Measurements from ENCODE around the gene OPRM1.

The OPRM1 gene

DNA sequence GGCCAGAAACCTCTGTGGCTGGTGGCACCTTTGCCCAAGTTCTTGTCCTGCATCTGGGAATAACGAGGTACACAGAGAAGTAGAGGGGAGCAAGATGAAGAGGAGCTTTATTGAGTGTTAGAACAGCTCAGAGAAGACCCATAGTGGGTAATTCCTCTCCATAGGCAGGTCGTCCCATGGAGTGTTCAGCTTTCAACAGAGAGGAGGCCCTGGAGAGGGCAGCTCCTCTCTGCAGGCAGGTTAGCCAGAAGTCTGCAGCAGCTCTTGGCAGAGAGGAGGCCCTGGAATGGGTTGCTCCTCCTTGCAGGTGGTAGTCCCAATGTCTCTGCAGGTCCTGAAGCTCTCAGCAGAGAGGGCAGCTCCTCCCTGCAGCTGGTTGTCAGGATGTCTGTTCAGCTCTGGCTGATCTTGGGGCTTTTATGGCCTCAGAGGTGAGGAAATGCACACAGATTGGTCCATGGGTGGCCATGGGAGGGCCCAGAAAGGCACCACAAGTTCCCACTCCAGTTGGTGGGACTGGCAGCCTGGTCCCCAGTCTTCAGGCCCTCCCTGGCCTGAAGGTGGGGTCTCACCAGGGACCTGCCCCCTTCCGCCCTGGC lies 228.6 kb downstream of the OPRM1 start:
- peaks cover 13 to 19% of the 10 kb centered on the region in 2 experiments for H3K4me1 ChIP-seq (ENCODE audit: control insufficient read depth in 1 of 2, insufficient read depth in 1 of 2, low read depth in 1 of 2, low read length in 1 of 2)
- H3K4me3 ChIP-seq (ENCODE audit: low read depth in 1 of 2, low read length in 1 of 2) = no peak overlapping the region
- H3K27ac ChIP-seq = peak overlapping the region; percentile 52
- no peaks in the 10 kb centered on the region for H3K27me3 ChIP-seq
- TF ChIP-seq CTCF (IDR thresholded peaks at IDR 0.05) = no peak
- H3K9me3 ChIP-seq = no peaks in the 10 kb centered on the region
- peaks cover 13% of the 10 kb centered on the region for H3K36me3 ChIP-seq

DNA sequence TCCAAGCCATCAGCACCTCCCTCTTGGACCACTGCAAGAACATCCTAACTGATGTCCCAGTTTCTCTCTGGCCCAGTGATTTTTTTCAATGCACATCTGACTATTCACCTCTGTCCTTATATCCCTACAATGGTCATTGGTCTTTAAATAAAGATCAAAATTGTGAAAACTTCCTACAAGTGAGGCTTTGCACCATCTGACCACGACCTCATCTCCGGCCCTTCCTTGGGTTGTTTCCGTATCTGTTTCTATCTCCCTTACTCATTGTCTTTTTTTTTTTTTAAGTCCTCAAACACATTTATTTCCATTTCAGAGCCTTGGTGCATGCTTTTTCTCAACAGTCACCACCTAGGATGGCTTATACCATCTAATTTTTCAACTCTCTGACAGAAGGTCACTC lies 229.4 kb downstream of the OPRM1 start:
- Histone ChIP-seq H3K4me3 (ENCODE audit: low read depth in 1 of 2, low read length in 1 of 2) (no peak overlapping the region), H3K36me3 (peaks cover 13% of the 10 kb centered on the region)
- no peak for TF ChIP-seq CTCF (IDR thresholded peaks at IDR 0.05)

GRCh38 chr6:154274168-154274567 lies 235.1 kb downstream of the OPRM1 start:
- Histone ChIP-seq H3K4me1 (ENCODE audit: control insufficient read depth in 1 of 2, insufficient read depth in 1 of 2, low read depth in 1 of 2, low read length in 1 of 2) (no peaks in the 10 kb centered on the region), H3K9me3 (no peaks in the 10 kb centered on the region), H3K27me3 (no peaks in the 10 kb centered on the region), H3K4me3 (ENCODE audit: low read depth in 1 of 2, low read length in 1 of 2) (no peak overlapping the region), H3K27ac (peak overlapping the region; percentile 42), H3K36me3 (peaks cover 9% of the 10 kb centered on the region)
- TF ChIP-seq CTCF (IDR thresholded peaks at IDR 0.05) = no peak

More for the DNA sequence above, 229.4 kb downstream of the OPRM1 start:
- H3K4me1 ChIP-seq (ENCODE audit: control insufficient read depth in 1 of 2, insufficient read depth in 1 of 2, low read depth in 1 of 2, low read length in 1 of 2) = peaks cover 13 to 19% of the 10 kb centered on the region in 2 experiments
- peak overlapping the region; percentile 52 for H3K27ac ChIP-seq
- no peaks in the 10 kb centered on the region for H3K27me3 ChIP-seq
- no peaks in the 10 kb centered on the region for H3K9me3 ChIP-seq

DNA sequence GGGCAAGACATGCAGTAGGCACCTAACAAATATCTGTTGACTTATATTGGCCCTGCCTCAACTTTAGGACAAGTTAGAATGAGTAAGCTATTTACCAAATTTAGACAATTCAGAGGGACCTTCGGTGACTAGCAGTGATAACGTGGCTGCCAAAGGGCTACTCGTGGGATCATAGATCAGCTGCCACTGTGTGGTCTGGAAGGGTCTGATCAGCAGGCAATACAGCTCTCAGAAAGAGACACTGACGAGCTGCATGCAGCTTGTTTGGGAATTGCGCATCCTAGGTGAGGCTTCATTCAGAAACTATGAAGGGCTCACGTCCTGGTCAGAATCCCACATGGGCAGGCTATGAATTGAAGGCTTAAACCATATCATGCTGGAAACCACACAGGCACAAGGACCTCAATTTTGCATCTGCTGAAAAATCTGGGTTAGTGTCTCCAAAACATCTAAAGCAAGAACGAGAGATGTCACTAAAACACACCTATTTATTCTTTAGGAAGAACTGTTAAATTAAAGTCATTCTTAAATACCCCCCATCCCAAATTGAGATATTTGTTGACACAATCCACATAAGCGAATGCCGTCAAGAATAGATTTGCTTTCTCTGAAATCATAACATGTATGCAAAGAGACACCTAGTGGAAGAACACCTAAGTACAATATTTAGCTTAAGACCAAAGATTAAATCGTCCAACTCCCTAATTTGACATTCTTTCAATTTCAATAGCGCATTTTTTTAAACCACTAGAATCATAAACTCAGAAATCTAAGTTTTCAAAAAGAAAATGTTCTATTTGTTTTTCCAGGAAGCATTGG lies 238.0 kb downstream of the OPRM1 start:
- TF ChIP-seq CTCF (IDR thresholded peaks at IDR 0.05) = peak; percentile 13
- Histone ChIP-seq H3K27ac (peak overlapping the region; percentile 11), H3K36me3 (peaks cover 14% of the 10 kb centered on the region), H3K27me3 (no peaks in the 10 kb centered on the region), H3K4me1 (ENCODE audit: control insufficient read depth in 1 of 2, insufficient read depth in 1 of 2, low read depth in 1 of 2, low read length in 1 of 2) (no peaks in the 10 kb centered on the region), H3K9me3 (no peaks in the 10 kb centered on the region), H3K4me3 (ENCODE audit: low read depth in 1 of 2, low read length in 1 of 2) (no peak overlapping the region)

DNA sequence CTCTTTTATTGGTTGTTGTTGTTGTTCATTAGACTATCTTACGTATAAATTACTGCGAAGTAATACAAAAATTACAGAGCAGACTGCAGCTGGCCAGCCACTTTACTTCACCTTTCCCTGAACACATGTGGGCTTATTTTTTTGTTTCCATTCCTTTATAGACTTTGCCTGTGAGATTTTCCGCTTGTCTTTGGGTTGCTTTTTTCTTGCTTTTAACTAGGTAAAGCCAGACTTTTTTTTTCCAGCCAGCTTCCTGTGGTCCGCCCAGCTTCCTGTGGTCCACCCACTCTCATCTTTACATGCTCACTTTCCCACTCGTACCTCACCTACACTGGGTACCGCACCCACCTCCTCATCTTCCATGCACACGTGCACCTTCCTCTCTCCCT lies 238.6 kb downstream of the OPRM1 start:
- Histone ChIP-seq H3K9me3 (no peaks in the 10 kb centered on the region), H3K4me3 (ENCODE audit: low read depth in 1 of 2, low read length in 1 of 2) (no peak overlapping the region), H3K27ac (peak overlapping the region; percentile 24), H3K4me1 (ENCODE audit: control insufficient read depth in 1 of 2, insufficient read depth in 1 of 2, low read depth in 1 of 2, low read length in 1 of 2) (no peaks in the 10 kb centered on the region), H3K27me3 (no peaks in the 10 kb centered on the region), H3K36me3 (peaks cover 19% of the 10 kb centered on the region)
- no peak for TF ChIP-seq CTCF (IDR thresholded peaks at IDR 0.05)
